Peyer's patch (tissue), 4 donors: ENCODE data around the gene FMNL2.

Experiments
- POLR2A ChIP-seq, 2 donors: fragments of 450-650 bp; IDR thresholded peaks; one replicate each; pipeline ENCODE4 v1.5.1; 2017; ENCODE audit warnings: antibody characterized with exemption in 2 of 2, mild to moderate bottlenecking in 2 of 2, moderate library complexity in 2 of 2
- TF ChIP-seq, protein P1 (sequence below), 6 experiments: fragments of 450-650 bp in 4 of 6; fragments of 200-600 bp in 2 of 6; sonication (generic) in 1 of 6; IDR thresholded peaks; one replicate each; pipeline ENCODE4 v1.5.1; 2017 to 2019; ENCODE audit warnings: antibody characterized with exemption in 6 of 6, mild to moderate bottlenecking in 3 of 6, moderate library complexity in 1 of 6

DNA sequence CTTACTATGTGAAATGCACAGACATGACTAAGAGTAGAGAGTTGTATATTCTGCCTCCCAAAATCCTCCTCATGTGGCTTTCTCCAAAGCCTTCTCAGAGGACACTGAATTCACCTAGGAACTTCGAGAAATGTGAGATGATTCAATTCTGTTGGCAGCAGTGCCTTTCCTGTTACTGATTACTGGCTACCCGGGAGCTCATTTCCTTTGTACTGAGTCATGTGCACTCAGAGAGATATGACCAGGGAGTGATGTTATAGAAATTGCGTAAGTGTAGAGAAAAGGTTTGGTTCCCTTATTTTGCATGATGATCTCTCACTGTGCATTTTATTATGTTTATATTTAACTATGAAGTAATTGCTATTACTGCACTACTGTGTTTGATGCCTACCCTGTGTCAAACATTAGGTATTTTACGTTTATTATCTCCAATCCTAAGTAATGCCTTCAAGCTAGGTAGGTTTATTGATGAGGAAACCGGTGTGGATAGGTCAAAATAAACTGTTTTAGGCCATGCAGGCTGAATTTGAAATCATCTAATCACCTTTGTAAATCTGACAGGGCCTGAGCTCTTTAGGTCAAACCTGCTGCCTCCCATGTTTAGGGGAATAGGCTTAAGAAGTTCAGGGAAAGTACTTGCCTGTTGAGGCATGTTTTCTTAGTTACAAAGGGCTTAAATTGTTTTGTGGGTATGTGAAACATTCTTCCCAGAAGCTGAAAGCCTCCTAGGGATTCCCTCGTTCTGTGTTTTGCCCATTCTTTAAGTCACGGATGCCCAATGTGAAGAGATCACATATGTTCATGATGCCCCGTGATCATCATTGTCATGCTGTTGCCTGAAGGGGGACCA lies 86.8 kb downstream of the FMNL2 start:
- TF ChIP-seq, protein P1, sequence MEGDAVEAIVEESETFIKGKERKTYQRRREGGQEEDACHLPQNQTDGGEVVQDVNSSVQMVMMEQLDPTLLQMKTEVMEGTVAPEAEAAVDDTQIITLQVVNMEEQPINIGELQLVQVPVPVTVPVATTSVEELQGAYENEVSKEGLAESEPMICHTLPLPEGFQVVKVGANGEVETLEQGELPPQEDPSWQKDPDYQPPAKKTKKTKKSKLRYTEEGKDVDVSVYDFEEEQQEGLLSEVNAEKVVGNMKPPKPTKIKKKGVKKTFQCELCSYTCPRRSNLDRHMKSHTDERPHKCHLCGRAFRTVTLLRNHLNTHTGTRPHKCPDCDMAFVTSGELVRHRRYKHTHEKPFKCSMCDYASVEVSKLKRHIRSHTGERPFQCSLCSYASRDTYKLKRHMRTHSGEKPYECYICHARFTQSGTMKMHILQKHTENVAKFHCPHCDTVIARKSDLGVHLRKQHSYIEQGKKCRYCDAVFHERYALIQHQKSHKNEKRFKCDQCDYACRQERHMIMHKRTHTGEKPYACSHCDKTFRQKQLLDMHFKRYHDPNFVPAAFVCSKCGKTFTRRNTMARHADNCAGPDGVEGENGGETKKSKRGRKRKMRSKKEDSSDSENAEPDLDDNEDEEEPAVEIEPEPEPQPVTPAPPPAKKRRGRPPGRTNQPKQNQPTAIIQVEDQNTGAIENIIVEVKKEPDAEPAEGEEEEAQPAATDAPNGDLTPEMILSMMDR (IDR thresholded peaks at IDR 0.05): no peak
- TF ChIP-seq POLR2A (IDR thresholded peaks at IDR 0.05): no peak
